ENCODE data around the gene PUM1.

PUM1 gene

GRCh38 chr1:30895382-30895943 lies 170.1 kb downstream of the PUM1 start:
- no peak for DNase-seq (ENCODE audit: low spot score)

GRCh38 chr1:30894508-30894973 lies 171.0 kb downstream of the PUM1 start:
- DNase-seq (ENCODE audit: low spot score) = no peak
- in situ Hi-C loops (cut with MboI; ENCODE audit: low sequenced_read_pairs, unreplicated experiment) = no loop called here
- no peak for TF ChIP-seq CTCF (IDR thresholded peaks at IDR 0.05; ENCODE audit: borderline replicate concordance, control extremely low read depth, extremely low read depth, insufficient read depth, missing control alignments)

More at GRCh38 chr1:30895382-30895943, 170.1 kb downstream of the PUM1 start:
- TF ChIP-seq CTCF (IDR thresholded peaks at IDR 0.05; ENCODE audit: borderline replicate concordance, control extremely low read depth, extremely low read depth, insufficient read depth, missing control alignments) = no peak
- in situ Hi-C loops (cut with MboI; ENCODE audit: low sequenced_read_pairs, unreplicated experiment) = no loop called here

- TF ChIP-seq CTCF (IDR thresholded peaks at IDR 0.05; ENCODE audit: borderline replicate concordance, control extremely low read depth, extremely low read depth, insufficient read depth, missing control alignments) = no peak
- in situ Hi-C loops (cut with MboI; ENCODE audit: low sequenced_read_pairs, unreplicated experiment) = no loop called here
- no peak for DNase-seq (ENCODE audit: low spot score)
Measured at GRCh38 chr1:30893776-30894507, 171.6 kb downstream of the PUM1 start.

- TF ChIP-seq CTCF (IDR thresholded peaks at IDR 0.05; ENCODE audit: borderline replicate concordance, control extremely low read depth, extremely low read depth, insufficient read depth, missing control alignments) = no peak
- in situ Hi-C loops (cut with MboI; ENCODE audit: low sequenced_read_pairs, unreplicated experiment) = no loop called here
- DNase-seq (ENCODE audit: low spot score) = no peak
Measured at GRCh38 chr1:30892671-30893073, 172.8 kb downstream of the PUM1 start.

- TF ChIP-seq CTCF (IDR thresholded peaks at IDR 0.05; ENCODE audit: borderline replicate concordance, control extremely low read depth, extremely low read depth, insufficient read depth, missing control alignments) = no peak
- in situ Hi-C loops (cut with MboI; ENCODE audit: low sequenced_read_pairs, unreplicated experiment) = no loop called here
- no peak for DNase-seq (ENCODE audit: low spot score)
Measured at GRCh38 chr1:30891227-30891552, 174.3 kb downstream of the PUM1 start.

- DNase-seq (ENCODE audit: low spot score) = no peak
- no peak for TF ChIP-seq CTCF (IDR thresholded peaks at IDR 0.05; ENCODE audit: borderline replicate concordance, control extremely low read depth, extremely low read depth, insufficient read depth, missing control alignments)
- in situ Hi-C loops (cut with MboI; ENCODE audit: low sequenced_read_pairs, unreplicated experiment) = no loop called here
Measured at GRCh38 chr1:30890502-30891226, 174.9 kb downstream of the PUM1 start.

Data from GM13976 (cell line).